Measurements from ENCODE around the gene AP5S1. TPM values are rescaled to one million over a fixed set of nuclear protein-coding genes. Genes with fewer than 3 reads are reported as not detected.

Gene AP5S1
- total and polyA plus RNA-seq, 2 of the 13 experiments (the other 11 are each of a cell fraction or from before 2014, with no cell fraction given), result 7.9 to 23.2 TPM

- TF ChIP-seq ZNF773 (CRISPR knock-in tag; IDR thresholded peaks at IDR 0.05; ENCODE audit: borderline replicate concordance) (peak; percentile 28; the same call in 1 of the 2 replicates), ONECUT2 (CRISPR knock-in tag; IDR thresholded peaks at IDR 0.05) (no peak), AGO1 (IDR thresholded peaks at IDR 0.05; ENCODE audit: low read depth, low read length, poor library complexity, severe bottlenecking) (peak; percentile 30), ZNF574 (CRISPR knock-in tag; IDR thresholded peaks at IDR 0.05) (peak; percentile 61), ZNF12 (CRISPR knock-in tag; IDR thresholded peaks at IDR 0.05) (no peak), MXI1 (IDR thresholded peaks at IDR 0.05; ENCODE audit: borderline replicate concordance, low read depth, low read length) (peak; percentile 79; the same call in 2 of the 3 replicates), ZNF747 (CRISPR knock-in tag; IDR thresholded peaks at IDR 0.05; ENCODE audit: borderline replicate concordance) (0 out of 2 replicates have a peak, but pooled peaks have one; percentile 35), SP5 (CRISPR knock-in tag; IDR thresholded peaks at IDR 0.05; ENCODE audit: borderline replicate concordance, low read depth) (peak; percentile 69), ETV6 (CRISPR knock-in tag; conservative IDR thresholded peaks at IDR 0.05) (0 out of 2 replicates have a peak, but pooled peaks have one; percentile 20), HNRNPK (IDR thresholded peaks at IDR 0.05; ENCODE audit: low read depth, low read length, poor library complexity, severe bottlenecking) (no peak)
- TF ChIP-seq, protein P1, sequence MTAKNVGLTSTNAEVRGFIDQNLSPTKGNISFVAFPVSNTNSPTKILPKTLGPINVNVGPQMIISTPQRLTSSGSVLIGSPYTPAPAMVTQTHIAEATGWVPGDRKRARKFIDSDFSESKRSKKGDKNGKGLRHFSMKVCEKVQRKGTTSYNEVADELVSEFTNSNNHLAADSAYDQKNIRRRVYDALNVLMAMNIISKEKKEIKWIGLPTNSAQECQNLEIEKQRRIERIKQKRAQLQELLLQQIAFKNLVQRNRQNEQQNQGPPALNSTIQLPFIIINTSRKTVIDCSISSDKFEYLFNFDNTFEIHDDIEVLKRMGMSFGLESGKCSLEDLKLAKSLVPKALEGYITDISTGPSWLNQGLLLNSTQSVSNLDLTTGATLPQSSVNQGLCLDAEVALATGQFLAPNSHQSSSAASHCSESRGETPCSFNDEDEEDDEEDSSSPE (CRISPR knock-in tag; IDR thresholded peaks at IDR 0.05), result peak; percentile 60
- TF ChIP-seq, protein P2, sequence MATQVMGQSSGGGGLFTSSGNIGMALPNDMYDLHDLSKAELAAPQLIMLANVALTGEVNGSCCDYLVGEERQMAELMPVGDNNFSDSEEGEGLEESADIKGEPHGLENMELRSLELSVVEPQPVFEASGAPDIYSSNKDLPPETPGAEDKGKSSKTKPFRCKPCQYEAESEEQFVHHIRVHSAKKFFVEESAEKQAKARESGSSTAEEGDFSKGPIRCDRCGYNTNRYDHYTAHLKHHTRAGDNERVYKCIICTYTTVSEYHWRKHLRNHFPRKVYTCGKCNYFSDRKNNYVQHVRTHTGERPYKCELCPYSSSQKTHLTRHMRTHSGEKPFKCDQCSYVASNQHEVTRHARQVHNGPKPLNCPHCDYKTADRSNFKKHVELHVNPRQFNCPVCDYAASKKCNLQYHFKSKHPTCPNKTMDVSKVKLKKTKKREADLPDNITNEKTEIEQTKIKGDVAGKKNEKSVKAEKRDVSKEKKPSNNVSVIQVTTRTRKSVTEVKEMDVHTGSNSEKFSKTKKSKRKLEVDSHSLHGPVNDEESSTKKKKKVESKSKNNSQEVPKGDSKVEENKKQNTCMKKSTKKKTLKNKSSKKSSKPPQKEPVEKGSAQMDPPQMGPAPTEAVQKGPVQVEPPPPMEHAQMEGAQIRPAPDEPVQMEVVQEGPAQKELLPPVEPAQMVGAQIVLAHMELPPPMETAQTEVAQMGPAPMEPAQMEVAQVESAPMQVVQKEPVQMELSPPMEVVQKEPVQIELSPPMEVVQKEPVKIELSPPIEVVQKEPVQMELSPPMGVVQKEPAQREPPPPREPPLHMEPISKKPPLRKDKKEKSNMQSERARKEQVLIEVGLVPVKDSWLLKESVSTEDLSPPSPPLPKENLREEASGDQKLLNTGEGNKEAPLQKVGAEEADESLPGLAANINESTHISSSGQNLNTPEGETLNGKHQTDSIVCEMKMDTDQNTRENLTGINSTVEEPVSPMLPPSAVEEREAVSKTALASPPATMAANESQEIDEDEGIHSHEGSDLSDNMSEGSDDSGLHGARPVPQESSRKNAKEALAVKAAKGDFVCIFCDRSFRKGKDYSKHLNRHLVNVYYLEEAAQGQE (IDR thresholded peaks at IDR 0.05; ENCODE audit: borderline replicate concordance in 1 of 2, low read depth in 1 of 2, low read length in 2 of 2), result peak; percentile 48 to 89
Measured at GRCh38 chr20:3786665-3787323, 33.6 kb upstream of the AP5S1 start, which contains the start of gene CENPB (continued).

Measured in HepG2 (cell line).